Activated CD8-positive, alpha-beta memory T cell treated with anti-CD3 and anti-CD28 coated beads, Interleukin-2, amount 50 U/mL, for 24 hours (primary cell): ENCODE data around the gene GTF2B.
"Not testable (repeated sequence)": the region's sequence is repeated elsewhere in the genome, so short reads cannot be mapped to it uniquely, and the experiment has no call there.

Experiments
- DNase-seq: peaks from one replicate; pipeline ENCODE4 v3.0.0-alpha.2; 2020; ENCODE audit errors: extremely low read depth

The GTF2B gene

DNA sequence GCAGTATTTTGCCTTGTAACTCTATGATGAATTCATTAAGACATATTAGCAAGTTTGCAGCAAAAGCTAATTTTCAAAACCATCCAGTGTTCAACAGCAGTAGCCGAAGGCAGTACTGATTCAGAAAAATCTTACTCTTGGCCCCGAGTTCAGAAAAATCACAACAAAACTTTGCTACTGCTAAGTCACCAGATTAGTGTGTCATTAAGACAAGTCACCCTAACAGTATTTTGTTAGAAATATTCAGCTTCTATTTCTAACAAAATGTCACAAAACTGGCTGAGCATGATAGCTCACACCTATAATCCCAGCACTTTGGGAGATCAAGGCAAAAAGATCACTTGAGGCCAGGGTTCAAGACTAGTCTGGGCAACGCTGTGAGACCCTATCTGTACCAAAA, 8.2 kb downstream of the GTF2B start:
- no peak for DNase-seq

DNA sequence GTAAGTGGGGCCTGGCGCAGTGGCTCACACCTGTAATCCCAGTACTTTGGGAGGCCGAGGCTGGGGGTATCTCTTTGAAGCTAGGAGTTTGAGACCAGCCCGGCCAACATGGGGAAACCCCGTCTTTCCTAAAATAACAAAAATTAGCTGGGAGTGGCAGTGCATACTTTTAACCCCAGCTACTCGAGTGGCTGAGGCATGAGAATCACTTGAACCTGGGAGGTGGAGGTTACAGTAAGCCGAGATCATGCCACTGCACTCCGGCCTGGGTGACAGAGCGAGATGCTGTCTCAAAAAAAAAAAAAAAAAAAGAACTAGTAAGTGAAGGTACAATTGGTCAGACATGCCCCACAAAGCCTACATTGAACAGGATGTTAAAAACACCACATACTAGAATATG, 10.7 kb downstream of the GTF2B start:
- DNase-seq = not testable (repeated sequence)

DNA sequence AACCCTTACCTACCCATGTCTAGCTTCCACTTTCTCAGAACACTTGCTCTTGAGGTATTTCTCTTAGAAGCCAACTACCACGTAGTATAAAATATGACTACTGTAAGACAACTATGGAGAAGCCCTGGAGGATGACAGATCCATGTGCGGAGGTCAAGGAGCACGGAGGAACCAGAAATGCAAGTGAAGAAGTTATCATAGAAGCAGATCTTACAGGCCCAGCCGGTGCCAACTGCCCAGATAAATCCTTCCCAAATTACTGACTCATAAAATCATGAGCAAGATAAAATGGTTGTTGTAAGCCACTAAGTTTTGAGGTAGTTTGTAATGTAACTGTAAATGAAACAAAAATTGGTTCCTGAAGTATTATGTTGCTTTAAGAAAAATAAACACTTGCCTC, 12.6 kb downstream of the GTF2B start:
- no peak for DNase-seq

DNA sequence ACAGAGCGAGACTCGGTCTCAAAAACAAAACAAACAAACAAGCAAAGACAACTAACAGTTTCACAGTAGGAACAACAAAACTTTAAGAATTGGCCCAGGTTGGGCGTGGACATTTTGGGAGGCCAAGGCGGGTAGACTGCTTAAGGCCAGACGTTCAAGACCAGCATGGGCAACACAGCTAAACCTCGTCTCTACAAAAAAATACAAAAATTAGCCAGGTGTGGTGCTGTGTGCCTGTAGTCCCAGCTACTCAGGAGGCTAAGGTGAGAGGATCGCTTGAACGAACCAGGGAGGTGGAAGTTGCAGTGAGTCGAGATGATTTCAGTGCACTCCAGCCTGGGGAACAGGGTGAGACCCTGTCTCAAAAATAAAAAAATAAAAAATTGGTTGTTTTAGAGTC, 13.5 kb downstream of the GTF2B start:
- DNase-seq = no peak

DNA sequence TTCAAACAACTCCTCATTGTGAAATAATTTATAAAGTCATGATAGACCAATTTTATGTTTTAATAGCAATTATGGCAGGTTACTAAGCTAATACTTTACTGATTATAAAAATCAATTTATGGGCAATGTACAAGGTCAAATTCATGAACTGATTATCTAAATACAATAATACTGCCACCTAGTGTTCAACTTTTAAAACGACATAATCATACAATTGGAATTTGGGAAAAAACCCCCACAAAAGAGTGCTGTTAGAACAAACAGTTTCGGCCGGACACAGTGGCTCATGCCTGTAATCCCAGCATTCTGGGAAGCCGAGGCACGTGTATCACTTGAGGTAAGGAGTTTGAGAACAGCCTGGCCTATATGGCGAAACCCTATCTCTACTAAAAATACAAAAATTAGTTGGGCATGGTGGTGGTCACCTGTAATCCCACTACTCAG, 14.0 kb downstream of the GTF2B start:
- DNase-seq = no peak

DNA sequence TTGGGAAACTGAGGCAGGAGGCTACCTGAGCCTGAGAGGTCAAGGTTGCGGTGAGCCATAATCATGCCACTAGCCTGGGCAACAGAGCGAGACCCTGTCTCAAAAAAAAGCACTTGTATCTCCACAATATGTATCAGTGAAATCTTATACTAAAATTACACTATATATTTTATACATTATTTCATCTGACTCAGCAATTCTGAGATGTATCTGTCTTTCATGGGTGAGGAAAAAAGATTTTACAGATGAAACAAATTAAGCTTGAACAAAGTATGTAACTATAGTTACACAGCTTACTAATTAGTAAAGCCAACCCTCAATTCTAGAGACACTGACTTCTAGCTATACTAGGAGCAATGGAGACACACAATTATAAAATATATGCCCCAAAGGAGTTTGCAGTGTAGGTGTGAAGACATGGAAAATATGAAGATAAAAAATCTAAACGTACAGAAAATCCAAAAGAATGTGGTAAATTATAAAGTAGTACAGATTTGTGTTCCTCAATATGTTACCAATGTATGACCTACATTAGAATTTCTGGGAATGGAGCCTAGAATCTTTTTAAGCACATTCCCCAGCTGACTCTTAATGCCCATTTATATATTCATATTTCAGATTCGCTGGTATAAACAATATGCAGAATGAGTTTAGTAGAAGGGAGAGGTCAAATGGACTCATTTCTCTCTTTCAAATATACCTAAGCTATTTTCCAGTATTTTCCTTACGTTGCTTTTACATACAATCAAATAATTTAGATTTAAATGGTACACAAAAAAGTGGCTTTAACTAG, 14.6 kb downstream of the GTF2B start:
- no peak for DNase-seq

DNA sequence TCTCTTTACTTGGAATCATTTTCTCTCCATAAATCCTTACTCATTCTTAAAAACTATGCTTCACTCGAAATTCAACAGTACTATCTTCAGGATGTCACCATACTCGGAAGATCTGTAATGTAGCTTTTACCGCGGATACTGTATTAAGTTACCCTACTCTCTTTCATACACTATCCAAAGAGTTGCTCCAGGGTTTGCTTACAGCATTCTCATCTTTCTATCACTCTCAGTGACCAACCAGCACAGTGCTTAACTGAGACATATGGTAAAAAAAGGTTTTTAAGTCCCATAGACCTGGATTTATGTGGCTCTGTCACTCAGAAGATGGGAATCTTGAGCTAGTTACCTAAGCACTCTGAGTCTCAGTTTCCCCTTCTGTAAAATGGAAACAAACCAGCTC, 15.8 kb downstream of the GTF2B start:
- no peak for DNase-seq

DNA sequence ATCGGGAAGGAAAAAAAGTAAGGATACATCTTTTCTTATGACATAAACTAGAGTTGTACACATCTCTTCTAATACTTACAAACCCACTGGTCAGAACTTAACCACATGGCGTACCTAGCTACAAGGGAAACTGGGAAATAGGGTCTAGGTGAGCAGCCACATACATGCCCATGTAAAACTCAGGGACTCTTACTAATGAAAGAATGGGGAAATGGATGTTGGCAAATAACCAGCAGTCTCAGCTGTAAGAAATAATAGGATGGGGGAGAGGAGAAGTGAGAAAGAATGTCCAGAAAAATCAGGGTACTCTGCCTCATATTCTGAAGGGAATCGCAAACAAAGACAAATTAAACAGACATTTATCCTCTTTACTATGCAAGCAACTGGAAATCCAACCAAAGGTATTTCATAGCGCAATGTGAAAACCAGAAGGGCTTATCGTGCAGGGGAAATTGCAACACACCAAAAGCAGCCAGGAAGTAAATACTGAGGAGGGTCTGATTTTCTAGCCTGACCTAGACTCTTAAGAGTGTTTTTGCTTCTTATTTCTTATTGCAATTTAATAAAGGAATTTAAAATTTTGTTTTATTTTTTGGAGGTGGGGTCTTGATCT, 17.5 kb downstream of the GTF2B start:
- DNase-seq = no peak

DNA sequence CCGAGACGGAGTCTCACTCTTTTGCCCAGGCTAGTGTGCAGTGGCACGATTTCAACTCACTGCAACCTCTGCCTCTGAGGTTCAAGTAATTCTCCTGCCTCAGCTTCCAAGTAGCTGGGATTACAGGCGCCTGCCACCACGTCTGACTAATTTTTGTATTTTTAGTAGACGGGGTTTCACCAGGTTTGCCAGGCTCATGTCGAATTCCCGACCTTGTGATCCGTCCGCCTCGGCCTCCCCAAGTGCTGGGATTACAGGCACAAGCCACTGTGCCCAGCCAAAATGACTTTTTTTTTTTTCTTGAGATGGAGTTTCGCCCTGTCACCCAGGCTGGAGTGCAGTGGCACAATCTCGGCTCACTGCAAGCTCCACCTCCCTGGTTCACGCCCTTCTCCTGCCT, 21.7 kb downstream of the GTF2B start:
- not testable (repeated sequence) for DNase-seq

DNA sequence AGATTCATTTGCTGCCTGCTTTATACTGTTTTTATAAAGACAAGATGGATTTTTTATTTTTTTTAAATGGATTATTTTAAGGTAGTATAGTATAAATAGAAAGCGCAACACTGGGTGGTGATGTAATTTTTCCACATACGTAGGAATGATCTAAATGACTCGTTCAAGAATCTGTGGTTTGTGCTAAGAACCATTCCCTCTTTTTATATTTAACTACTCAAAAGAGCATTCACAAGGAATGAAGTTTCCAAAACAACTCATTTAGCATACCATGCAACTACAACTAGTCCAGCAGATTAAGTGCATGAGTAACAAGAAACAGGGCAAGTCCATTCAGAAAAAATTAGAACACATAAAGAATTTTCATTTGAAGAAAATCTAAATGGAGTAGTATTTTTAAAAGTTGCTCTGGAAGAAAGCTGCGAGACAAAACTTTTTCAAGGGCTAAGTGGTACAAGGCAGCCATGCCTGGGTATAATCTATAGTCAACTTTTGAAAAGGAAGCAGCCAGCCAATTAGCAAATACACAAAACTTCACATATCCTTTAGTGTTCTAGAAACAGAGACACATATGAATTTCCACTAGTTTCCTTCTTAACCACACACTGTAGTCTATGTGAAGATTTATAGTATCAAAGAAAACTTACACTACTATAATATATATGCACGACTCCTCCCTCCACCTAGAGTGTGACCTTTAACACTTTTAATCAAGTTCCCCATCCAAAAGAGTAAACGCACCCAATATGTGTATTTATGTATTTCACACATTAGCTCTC, 23.4 kb downstream of the GTF2B start:
- no peak for DNase-seq

DNA sequence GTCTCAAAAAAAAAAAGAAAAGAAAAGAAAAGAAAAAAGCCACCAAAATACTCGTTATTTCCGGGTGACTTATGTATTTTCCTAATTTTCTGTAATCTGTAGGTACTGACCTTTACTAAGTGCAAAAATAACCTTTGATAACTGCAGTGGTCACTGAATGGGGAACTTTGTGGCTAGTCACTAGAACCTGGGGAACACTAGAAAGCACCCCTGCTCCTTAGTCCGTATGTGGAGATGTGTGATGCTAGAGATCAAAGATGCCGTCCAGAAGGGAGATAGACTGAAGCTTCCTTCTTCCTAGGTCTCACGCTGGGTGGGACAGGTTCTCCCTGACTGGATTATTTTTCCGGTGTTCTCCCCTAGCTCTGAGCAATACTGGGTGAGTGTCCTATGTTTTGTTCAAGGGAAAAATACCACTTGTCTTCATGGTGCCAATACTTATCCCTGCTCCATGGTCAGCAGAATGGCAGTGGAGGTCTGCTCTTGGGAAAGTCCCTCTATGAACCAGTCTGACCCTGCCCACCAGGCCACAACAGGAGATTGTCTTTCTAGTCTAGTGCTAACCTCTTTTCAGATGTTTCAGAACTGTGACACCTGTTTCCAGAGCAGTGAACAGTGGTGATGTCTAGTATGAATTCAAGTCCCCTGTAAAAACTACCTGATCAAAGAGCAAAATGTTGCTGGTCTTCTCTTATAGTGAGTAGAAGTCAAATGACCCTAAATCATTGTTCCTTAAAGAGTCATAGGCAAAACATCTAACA, 39.9 kb downstream of the GTF2B start:
- DNase-seq = no peak

DNA sequence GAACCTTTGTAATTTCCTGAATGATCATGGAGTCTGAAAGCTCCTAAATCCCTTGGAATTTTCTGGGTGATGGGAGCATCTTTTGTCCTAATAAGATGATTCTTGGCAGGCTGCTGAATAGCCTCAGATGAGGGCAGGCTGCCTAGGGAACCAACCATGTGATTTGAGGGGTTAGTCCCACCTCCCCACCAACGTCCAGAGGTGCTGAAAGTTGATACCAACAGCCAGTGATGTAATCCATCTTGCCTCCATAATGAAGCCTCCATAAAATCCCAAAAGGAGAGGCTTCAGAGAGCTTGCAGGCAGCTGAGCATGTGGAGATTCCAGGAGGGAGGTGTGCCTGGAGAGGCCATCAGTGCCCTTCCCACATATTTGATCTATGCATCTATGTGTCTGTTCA, 43.7 kb downstream of the GTF2B start:
- no peak for DNase-seq

DNA sequence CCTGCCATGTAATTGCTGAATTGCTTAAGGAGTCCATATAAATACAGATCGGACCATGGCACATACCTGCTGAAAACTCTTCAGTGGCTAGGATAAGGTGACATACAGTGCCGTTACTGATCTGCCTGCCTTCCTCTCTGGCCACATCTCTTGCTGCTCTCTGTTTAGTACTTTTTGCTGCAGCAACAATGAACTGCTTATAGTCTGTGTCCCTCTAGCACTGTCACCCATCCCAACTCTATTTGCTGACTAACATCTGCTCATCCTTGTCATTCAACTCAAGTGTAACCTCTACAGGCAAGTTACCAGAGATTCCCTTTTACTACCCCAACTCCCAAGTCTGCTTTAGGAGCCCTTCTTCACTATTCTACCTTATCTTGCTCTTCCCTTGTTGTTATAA, 65.6 kb downstream of the GTF2B start:
- no peak for DNase-seq

DNA sequence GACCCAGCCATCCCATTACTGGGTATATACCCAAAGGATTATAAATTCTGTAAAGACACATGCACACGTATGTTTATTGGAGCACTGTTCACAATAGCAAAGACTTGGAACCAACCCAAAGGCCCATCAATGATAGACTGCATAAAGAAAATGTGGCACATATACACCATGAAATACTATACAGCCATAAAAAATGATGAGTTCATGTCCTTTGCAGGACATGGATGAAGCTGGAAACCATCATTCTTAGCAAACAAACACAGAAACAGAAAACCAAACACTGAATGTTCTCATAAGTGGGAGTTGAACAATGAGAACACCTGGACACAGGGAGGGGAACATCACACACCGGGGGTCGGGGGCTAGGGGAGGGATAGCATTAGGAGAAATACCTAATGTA, 71.7 kb downstream of the GTF2B start:
- DNase-seq = not testable (repeated sequence)

DNA sequence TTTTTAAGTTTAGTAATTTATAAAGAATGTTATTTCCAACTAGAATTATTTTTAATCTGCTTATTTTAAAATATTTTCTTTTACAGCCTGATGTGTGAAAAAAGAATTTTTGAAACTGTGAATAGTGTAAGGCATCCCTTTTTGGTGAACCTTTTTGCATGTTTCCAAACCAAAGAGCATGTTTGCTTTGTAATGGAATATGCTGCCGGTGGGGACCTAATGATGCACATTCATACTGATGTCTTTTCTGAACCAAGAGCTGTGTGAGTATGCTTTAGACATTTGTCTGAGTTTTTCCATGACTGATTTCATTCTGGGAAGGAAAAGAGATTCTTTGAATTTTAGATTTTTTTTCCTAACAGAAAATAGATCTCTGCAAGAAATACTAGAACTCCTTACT, 77.9 kb downstream of the GTF2B start:
- no peak for DNase-seq

DNA sequence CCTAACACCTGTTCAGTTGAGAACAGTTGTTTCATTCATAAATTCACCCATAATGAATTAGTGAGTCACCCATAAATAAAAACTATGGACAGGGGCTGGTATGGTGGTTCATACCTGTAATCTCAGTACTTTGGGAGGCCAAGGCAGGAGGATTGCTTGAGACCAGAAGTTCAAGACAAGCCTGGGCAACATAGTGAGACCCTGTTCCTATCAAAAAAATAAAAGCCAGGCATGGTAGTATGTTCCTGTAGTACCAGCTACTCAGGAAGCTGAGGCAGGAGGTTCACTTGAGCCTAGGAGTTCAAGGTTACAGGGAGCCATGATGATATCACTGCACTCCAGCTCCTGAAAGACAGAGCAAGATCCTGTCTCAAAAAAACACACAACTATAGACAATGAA, 79.0 kb downstream of the GTF2B start:
- DNase-seq = no peak

DNA sequence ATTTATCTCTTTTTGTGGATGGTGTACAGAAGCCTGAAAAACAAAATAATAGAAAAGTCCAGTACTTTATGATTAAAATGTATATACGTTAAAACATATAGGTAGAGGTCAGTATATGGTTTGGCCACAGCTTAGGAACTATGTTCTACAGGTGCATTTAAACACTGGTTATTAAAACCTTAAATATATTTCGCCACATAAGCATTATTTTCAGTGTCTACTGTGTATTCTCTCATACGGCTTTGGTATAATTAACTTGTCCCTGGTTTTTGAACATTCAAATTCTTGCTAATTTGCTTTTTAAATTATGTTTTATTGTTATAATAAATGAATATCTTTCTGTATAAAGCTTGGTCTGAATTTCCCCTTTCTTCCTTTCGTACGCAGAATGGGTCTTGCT, 87.9 kb downstream of the GTF2B start:
- DNase-seq = no peak

DNA sequence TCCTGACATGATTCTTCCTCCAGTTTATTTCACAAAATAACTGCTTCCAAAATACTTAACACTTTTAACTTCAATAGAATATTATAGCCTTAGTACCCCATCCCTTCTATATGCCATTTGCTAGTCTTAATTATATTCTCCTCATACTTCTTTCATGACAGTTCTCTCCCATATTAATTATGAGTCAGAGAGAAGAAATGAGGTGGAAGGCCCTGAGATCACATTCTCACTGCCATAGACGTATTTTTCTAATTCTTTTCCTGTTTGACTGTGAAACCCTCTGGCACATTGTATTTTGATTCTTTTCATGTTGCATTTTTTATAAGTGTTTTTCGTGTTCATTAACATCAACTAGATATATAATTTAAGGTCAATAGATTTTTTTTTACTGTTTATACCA, 88.4 kb downstream of the GTF2B start:
- no peak for DNase-seq
